H9 (cell line): ENCODE data around the gene GMPS. TPM values are rescaled to one million over a fixed set of nuclear protein-coding genes. Genes with fewer than 3 reads are reported as not detected.

Experiments
- DNase-seq: peaks from one replicate; pipeline ENCODE4 v3.0.0-alpha.2; 2017
- H2AFZ ChIP-seq: one replicate; pipeline ENCODE4 v1.6.1; 2013; ENCODE audit warnings: mild to moderate bottlenecking, low read length, control low read depth, moderate library complexity
- H2AK5ac ChIP-seq: 2 replicates; pipeline ENCODE4 v1.6.1; 2013; ENCODE audit warnings: low read length, control low read depth, mixed read lengths; ENCODE audit not compliant: insufficient read length
- H2BK120ac ChIP-seq: one replicate; pipeline ENCODE4 v1.6.1; 2013; ENCODE audit warnings: low read depth, mild to moderate bottlenecking, low read length, control low read depth, inconsistent platforms; ENCODE audit not compliant: poor library complexity, severe bottlenecking
- H2BK12ac ChIP-seq: 2 replicates; pipeline ENCODE4 v1.6.1; 2013; ENCODE audit warnings: low read length, control low read depth, mixed read lengths, low read depth; ENCODE audit not compliant: insufficient read length
- H2BK15ac ChIP-seq: 2 replicates; pipeline ENCODE4 v1.6.1; 2013; ENCODE audit warnings: low read depth, low read length, control low read depth
- H2BK20ac ChIP-seq: one replicate; pipeline ENCODE4 v1.6.1; 2013; ENCODE audit warnings: low read depth, mild to moderate bottlenecking, low read length, control low read depth, inconsistent platforms; ENCODE audit not compliant: poor library complexity, severe bottlenecking
- H2BK5ac ChIP-seq: 2 replicates; pipeline ENCODE4 v1.6.1; 2013; ENCODE audit warnings: low read length, control low read depth, mixed read lengths; ENCODE audit not compliant: insufficient read length
- H3K14ac ChIP-seq: 2 replicates; pipeline ENCODE4 v1.6.1; 2013; ENCODE audit warnings: low read length, control low read depth; ENCODE audit not compliant: insufficient read depth
- H3K18ac ChIP-seq: 2 replicates; pipeline ENCODE4 v1.6.1; 2013; ENCODE audit warnings: low read depth, mild to moderate bottlenecking, mixed read lengths, low read length, control low read depth; ENCODE audit not compliant: insufficient read length
- H3K23ac ChIP-seq: 2 replicates; pipeline ENCODE4 v1.6.1; 2013; ENCODE audit warnings: low read length, control low read depth, mixed read lengths, low read depth; ENCODE audit not compliant: insufficient read length
- H3K23me2 ChIP-seq: 2 replicates; pipeline ENCODE4 v1.6.1; 2013; ENCODE audit warnings: low read depth, mild to moderate bottlenecking, mixed read lengths, low read length, control low read depth; ENCODE audit not compliant: insufficient read length, poor library complexity, severe bottlenecking
- H3K27ac ChIP-seq: 2 replicates; pipeline ENCODE4 v1.5.1; 2013; ENCODE audit warnings: low read length, control low read depth, mixed read lengths, low read depth; ENCODE audit not compliant: insufficient read length
- H3K27me3 ChIP-seq: 2 replicates; pipeline ENCODE4 v1.6.1; 2013; ENCODE audit warnings: low read length, control low read depth, inconsistent platforms; ENCODE audit not compliant: insufficient read depth
- H3K4ac ChIP-seq: 2 replicates; pipeline ENCODE4 v1.6.1; 2013; ENCODE audit warnings: low read depth, mild to moderate bottlenecking, control low read depth, inconsistent platforms, low read length, moderate library complexity
- H3K4me1 ChIP-seq: 2 replicates; pipeline ENCODE4 v1.6.1; 2013; ENCODE audit warnings: low read length, control low read depth, inconsistent platforms; ENCODE audit not compliant: insufficient read depth
- H3K4me2 ChIP-seq: 2 replicates; pipeline ENCODE4 v1.6.1; 2013; ENCODE audit warnings: low read length, control low read depth, mixed read lengths; ENCODE audit not compliant: insufficient read length, insufficient read depth
- H3K56ac ChIP-seq: 2 replicates; pipeline ENCODE4 v1.6.1; 2013; ENCODE audit warnings: low read depth, mild to moderate bottlenecking, mixed read lengths, low read length, control low read depth; ENCODE audit not compliant: insufficient read length
- H3K79me1 ChIP-seq: 2 replicates; pipeline ENCODE4 v1.6.1; 2013; ENCODE audit warnings: low read depth, mild to moderate bottlenecking, moderate library complexity, low read length, control low read depth, inconsistent platforms; ENCODE audit not compliant: insufficient read depth, poor library complexity, severe bottlenecking
- H3K79me2 ChIP-seq: 2 replicates; pipeline ENCODE4 v1.6.1; 2013; ENCODE audit warnings: low read length, control low read depth, inconsistent platforms; ENCODE audit not compliant: insufficient read depth
- H3K9ac ChIP-seq: 2 replicates; pipeline ENCODE4 v1.6.1; 2013; ENCODE audit warnings: low read length, control low read depth, mixed read lengths; ENCODE audit not compliant: insufficient read length; ENCODE audit errors: extremely low read depth
- H3K9me3 ChIP-seq: one replicate; pipeline ENCODE4 v1.6.1; 2013; ENCODE audit warnings: low read depth, low read length, inconsistent platforms; ENCODE audit not compliant: control insufficient read depth
- H3T11ph ChIP-seq: one replicate; pipeline ENCODE4 v1.6.1; 2013; ENCODE audit warnings: mild to moderate bottlenecking, low read length, control low read depth, inconsistent platforms
- H4K20me1 ChIP-seq: one replicate; pipeline ENCODE4 v1.6.1; 2013; ENCODE audit not compliant: control insufficient read depth, insufficient read length, insufficient read depth
- H4K5ac ChIP-seq: 2 replicates; pipeline ENCODE4 v1.6.1; 2013; ENCODE audit warnings: low read depth, mild to moderate bottlenecking, mixed read lengths, low read length, control low read depth; ENCODE audit not compliant: insufficient read length
- H4K8ac ChIP-seq: replicated peaks from 2 replicates; pipeline ENCODE4 v1.6.1; 2013; ENCODE audit warnings: low read length, control low read depth, mixed read lengths, low read depth; ENCODE audit not compliant: insufficient read length
- H4K91ac ChIP-seq: 2 replicates; pipeline ENCODE4 v1.6.1; 2013; ENCODE audit warnings: low read depth, mild to moderate bottlenecking, moderate library complexity, mixed read lengths, low read length, control low read depth; ENCODE audit not compliant: insufficient read length
- H3K27ac Mint-ChIP-seq, 3 experiments: 2 replicates in 2 of 3; 3 replicates in 1 of 3; pipeline ENCODE4 v1.8.0; 2020 to 2021; ENCODE audit warnings: mixed read lengths in 3 of 3, mild to moderate bottlenecking in 1 of 3, moderate library complexity in 1 of 3
- H3K27me3 Mint-ChIP-seq: 2 replicates; pipeline ENCODE4 v1.8.0; 2021; ENCODE audit warnings: low read depth, mild to moderate bottlenecking, moderate library complexity, mixed read lengths
- H3K36me3 Mint-ChIP-seq, 3 experiments: 2 replicates in 2 of 3; 3 replicates in 1 of 3; pipeline ENCODE4 v1.8.0; 2020 to 2021; ENCODE audit warnings: low read depth in 3 of 3, mixed read lengths in 3 of 3; ENCODE audit not compliant: insufficient read depth in 1 of 3
- H3K4me1 Mint-ChIP-seq, 2 experiments: 2 replicates each; pipeline ENCODE4 v1.8.0; 2020; ENCODE audit warnings: mixed read lengths in 2 of 2
- H3K4me3 Mint-ChIP-seq, 2 experiments: 2 replicates in 1 of 2; 3 replicates in 1 of 2; pipeline ENCODE4 v1.8.0; 2020 to 2021; ENCODE audit warnings: mild to moderate bottlenecking in 2 of 2, mixed read lengths in 2 of 2, moderate library complexity in 1 of 2
- H3K9me3 Mint-ChIP-seq, 2 experiments: 2 replicates in 1 of 2; 3 replicates in 1 of 2; pipeline ENCODE4 v1.8.0; 2020; ENCODE audit warnings: mild to moderate bottlenecking in 2 of 2, mixed read lengths in 2 of 2, moderate library complexity in 1 of 2
- WGBS: extraction: QIAGEN DNeasy Blood & Tissue Kit; methylation state at CpG from one replicate; pipeline ENCODE4 v1.1.7; 2013; ENCODE audit warnings: missing lambda C conversion rate, low lambda C conversion rate, mixed read lengths; ENCODE audit not compliant: insufficient read length; ENCODE audit errors: extremely low coverage; 5-methylcytosine and 5-hydroxymethylcytosine counted together
- total RNA-seq: library from RNA; stranded (reverse); gene quantifications from 2 replicates; pipeline ENCODE4 v1.2.1, GENCODE V29; 2021
- TF ChIP-seq, protein P1 (sequence below): fragments of 200-600 bp; sonication (generic); conservative IDR thresholded peaks from 3 replicates; pipeline ENCODE4 v1.8.0; 2021; ENCODE audit warnings: antibody characterized with exemption, mild to moderate bottlenecking

The GMPS gene
- total RNA-seq, 1 experiment from 2014 or later, result 142 TPM

GRCh38 chr3:155958676-155959075 is 88.2 kb downstream of the GMPS start:
- TF ChIP-seq, protein P1, sequence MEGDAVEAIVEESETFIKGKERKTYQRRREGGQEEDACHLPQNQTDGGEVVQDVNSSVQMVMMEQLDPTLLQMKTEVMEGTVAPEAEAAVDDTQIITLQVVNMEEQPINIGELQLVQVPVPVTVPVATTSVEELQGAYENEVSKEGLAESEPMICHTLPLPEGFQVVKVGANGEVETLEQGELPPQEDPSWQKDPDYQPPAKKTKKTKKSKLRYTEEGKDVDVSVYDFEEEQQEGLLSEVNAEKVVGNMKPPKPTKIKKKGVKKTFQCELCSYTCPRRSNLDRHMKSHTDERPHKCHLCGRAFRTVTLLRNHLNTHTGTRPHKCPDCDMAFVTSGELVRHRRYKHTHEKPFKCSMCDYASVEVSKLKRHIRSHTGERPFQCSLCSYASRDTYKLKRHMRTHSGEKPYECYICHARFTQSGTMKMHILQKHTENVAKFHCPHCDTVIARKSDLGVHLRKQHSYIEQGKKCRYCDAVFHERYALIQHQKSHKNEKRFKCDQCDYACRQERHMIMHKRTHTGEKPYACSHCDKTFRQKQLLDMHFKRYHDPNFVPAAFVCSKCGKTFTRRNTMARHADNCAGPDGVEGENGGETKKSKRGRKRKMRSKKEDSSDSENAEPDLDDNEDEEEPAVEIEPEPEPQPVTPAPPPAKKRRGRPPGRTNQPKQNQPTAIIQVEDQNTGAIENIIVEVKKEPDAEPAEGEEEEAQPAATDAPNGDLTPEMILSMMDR, result no peak
- no peak overlapping the region for H3K4me3 Mint-ChIP-seq
- Histone ChIP-seq H3K4ac (no peak overlapping the region), H4K91ac (no peak overlapping the region), H4K5ac (no peak overlapping the region), H3K27me3 (no peaks in the 10 kb centered on the region), H2BK120ac (no peak overlapping the region), H3K56ac (no peak overlapping the region), H2BK12ac (no peak overlapping the region), H4K20me1 (no peaks in the 10 kb centered on the region), H2AFZ (no peak overlapping the region), H2BK15ac (no peak overlapping the region), H3T11ph (no peak overlapping the region), H3K79me1 (no peaks in the 10 kb centered on the region), H3K9ac (no peak overlapping the region), H2AK5ac (no peak overlapping the region), H2BK20ac (no peak overlapping the region), H3K23ac (no peak overlapping the region), H3K4me2 (no peak overlapping the region), H3K14ac (no peak overlapping the region), H3K4me1 (no peaks in the 10 kb centered on the region), H2BK5ac (no peak overlapping the region), H3K18ac (no peak overlapping the region), H3K27ac (no peak overlapping the region), H3K79me2 (no peaks in the 10 kb centered on the region), H4K8ac (no peak overlapping the region), H3K9me3 (no peaks in the 10 kb centered on the region), H3K23me2 (no peaks in the 10 kb centered on the region)
- H3K27ac Mint-ChIP-seq, result no peak overlapping the region
- no peaks in the 10 kb centered on the region for H3K27me3 Mint-ChIP-seq
- H3K4me1 Mint-ChIP-seq, result no peaks in the 10 kb centered on the region
- peaks cover 7 to 13% (median 9%) of the 10 kb centered on the region in 3 experiments; a peak in 6 of 7 replicates for H3K36me3 Mint-ChIP-seq
- peaks cover 9 to 10% of the 10 kb centered on the region in 2 experiments; a peak in 4 of 5 replicates for H3K9me3 Mint-ChIP-seq
- DNase-seq, result no peak
- WGBS, result no CpG with 5 or more reads among the region's 3 CpGs
